ENCODE results near the gene C1orf21. TPM values are rescaled to one million over a fixed set of nuclear protein-coding genes. Genes with fewer than 3 reads are reported as not detected.

The C1orf21 gene
- total and polyA plus RNA-seq, 2 of the 4 experiments (the other 2 are of a cell fraction) = 6.4 to 9.9 TPM

- no peak for DNase-seq
- H4K20me1 ChIP-seq (ENCODE audit: insufficient read depth, low read length) = no peaks in the 10 kb centered on the region
- H3K56ac ChIP-seq (ENCODE audit: extremely low read depth, insufficient read depth, low read length) = no peak overlapping the region
- no peak overlapping the region for H2BK15ac ChIP-seq (ENCODE audit: low read depth, low read length)
- H2AK5ac ChIP-seq (ENCODE audit: low read depth, low read length) = no peak overlapping the region
- peaks cover 33% of the 10 kb centered on the region for H3K27me3 ChIP-seq (ENCODE audit: control insufficient read depth, insufficient read depth, low read length)
- H3K9ac ChIP-seq (ENCODE audit: low read depth, low read length) = no peak overlapping the region
- no peak overlapping the region for H4K5ac ChIP-seq (ENCODE audit: low read depth, low read length)
- no peak overlapping the region for H4K91ac ChIP-seq (ENCODE audit: insufficient read depth, low read depth, low read length)
- intact Hi-C loops (cut with micrococcal nuclease) = no loop called here
- H3K79me1 ChIP-seq (ENCODE audit: low read depth in 1 of 2, low read length in 2 of 2) = no peaks in the 10 kb centered on the region
- no peak overlapping the region for H4K8ac ChIP-seq (ENCODE audit: low read depth in 2 of 2, low read length in 2 of 2)
- in situ Hi-C loops (cut with MboI; ENCODE audit: low sequenced_read_pairs) = no loop called here
- H3K18ac ChIP-seq (ENCODE audit: low read depth, low read length) = no peak overlapping the region
- no peak overlapping the region for H3K27ac ChIP-seq (ENCODE audit: insufficient read depth, low read length)
- H3K23ac ChIP-seq (ENCODE audit: low read depth, low read length) = no peak overlapping the region
- no peak overlapping the region for H3K4me2 ChIP-seq (ENCODE audit: low read depth, low read length)
- no peak for ATAC-seq (ENCODE audit: low read depth)
- H3K4me3 ChIP-seq (ENCODE audit: insufficient read depth, low read depth, low read length) = no peak overlapping the region
- no TSS peak for BruUV-seq (replicated peaks)
- no peak overlapping the region for H2BK5ac ChIP-seq (ENCODE audit: low read depth, low read length, poor library complexity, severe bottlenecking)
- CTCF ChIA-PET = no interaction called here
- 0 out of 2 replicates have a peak, but pooled peaks cover 2% of the 10 kb centered on the region for H3K9me3 ChIP-seq (ENCODE audit: control insufficient read depth, insufficient read depth, low read length)
- no peaks in the 10 kb centered on the region for H3K9me1 ChIP-seq (ENCODE audit: insufficient read depth, low read length)
- no peaks in the 10 kb centered on the region for H3K4me1 ChIP-seq (ENCODE audit: control insufficient read depth, insufficient read depth, low read length)
- H2AFZ ChIP-seq (replicated peaks; ENCODE audit: low read length, poor library complexity) = no peak overlapping the region
- no peak overlapping the region for H3K4ac ChIP-seq (ENCODE audit: low read depth, low read length)
- dilution Hi-C loops (cut with HindIII; ENCODE audit: low sequenced_read_pairs, unreplicated experiment) = no loop called here
- H3K36me3 ChIP-seq (ENCODE audit: control insufficient read depth, insufficient read depth, low read length) = no peaks in the 10 kb centered on the region
- no CpG with 5 or more reads among the region's 2 CpGs for WGBS, 2 experiments (ENCODE audit: extremely low coverage in 2 of 2, insufficient read length in 1 of 2)
- H3K14ac ChIP-seq (replicated peaks; ENCODE audit: low read depth, low read length) = no peak overlapping the region
- no peak overlapping the region for H2AK9ac ChIP-seq (replicated peaks; ENCODE audit: low read depth, low read length, poor library complexity)
- TF ChIP-seq NFE2L2 (IDR thresholded peaks at IDR 0.05; ENCODE audit: low read depth, low read length) (no peak), RFX5 (IDR thresholded peaks at IDR 0.05; ENCODE audit: low read depth, low read length) (no peak)
- no peak overlapping the region for H2BK20ac ChIP-seq (ENCODE audit: low read depth, low read length)
- H2BK120ac ChIP-seq (ENCODE audit: low read depth, low read length) = no peak overlapping the region
- POLR2A ChIA-PET (ENCODE audit: unreplicated experiment) = no interaction called here
Observed at GRCh38 chr1:184350573-184350972, 36.3 kb upstream of the C1orf21 start.
